GM23338 (cell line): Measurements from ENCODE around the gene TSC22D2. TPM values are rescaled to one million over a fixed set of nuclear protein-coding genes. Genes with fewer than 3 reads are reported as not detected.

Experiments used
- polyA plus RNA-seq: library from polyadenylated mRNA; unstranded; fragments of >200 nt; fragmentation: Nextera tagmentation; extraction: Ambion mirVana; gene quantifications from 2 replicates; pipeline ENCODE4 v1.2.1, GENCODE V29; 2016
- total RNA-seq: library from RNA; depleted of rRNA; stranded (reverse); fragments of >200 nt; shearing (Covaris generic); gene quantifications from 2 replicates; pipeline ENCODE4 v1.2.3, GENCODE V29; 2014; rRNA removed

TSC22D2 gene
- total and polyA plus RNA-seq, 2 experiments from 2014 or later = 18.6 to 34.2 TPM

Other genes starting within 250 kb of the TSC22D2 start
- gene SERP1, start 138.2 kb downstream of the TSC22D2 start, total RNA-seq = 214 and 252 TPM in 2 replicates
- gene SERP1, start 138.2 kb downstream of the TSC22D2 start, polyA plus RNA-seq = 211 and 229 TPM in 2 replicates
- 114 and 153 TPM in 2 replicates for gene EIF2A, start 138.5 kb downstream of the TSC22D2 start, total RNA-seq
- 65.6 and 95.2 TPM in 2 replicates for gene EIF2A, start 138.5 kb downstream of the TSC22D2 start, polyA plus RNA-seq
- 56.1 and 61.9 TPM in 2 replicates for gene SELENOT, start 195.0 kb downstream of the TSC22D2 start, total RNA-seq
- 51.3 and 61.3 TPM in 2 replicates for gene SELENOT, start 195.0 kb downstream of the TSC22D2 start, polyA plus RNA-seq